ENCODE data around the gene EPHA1.

EPHA1 gene

DNA sequence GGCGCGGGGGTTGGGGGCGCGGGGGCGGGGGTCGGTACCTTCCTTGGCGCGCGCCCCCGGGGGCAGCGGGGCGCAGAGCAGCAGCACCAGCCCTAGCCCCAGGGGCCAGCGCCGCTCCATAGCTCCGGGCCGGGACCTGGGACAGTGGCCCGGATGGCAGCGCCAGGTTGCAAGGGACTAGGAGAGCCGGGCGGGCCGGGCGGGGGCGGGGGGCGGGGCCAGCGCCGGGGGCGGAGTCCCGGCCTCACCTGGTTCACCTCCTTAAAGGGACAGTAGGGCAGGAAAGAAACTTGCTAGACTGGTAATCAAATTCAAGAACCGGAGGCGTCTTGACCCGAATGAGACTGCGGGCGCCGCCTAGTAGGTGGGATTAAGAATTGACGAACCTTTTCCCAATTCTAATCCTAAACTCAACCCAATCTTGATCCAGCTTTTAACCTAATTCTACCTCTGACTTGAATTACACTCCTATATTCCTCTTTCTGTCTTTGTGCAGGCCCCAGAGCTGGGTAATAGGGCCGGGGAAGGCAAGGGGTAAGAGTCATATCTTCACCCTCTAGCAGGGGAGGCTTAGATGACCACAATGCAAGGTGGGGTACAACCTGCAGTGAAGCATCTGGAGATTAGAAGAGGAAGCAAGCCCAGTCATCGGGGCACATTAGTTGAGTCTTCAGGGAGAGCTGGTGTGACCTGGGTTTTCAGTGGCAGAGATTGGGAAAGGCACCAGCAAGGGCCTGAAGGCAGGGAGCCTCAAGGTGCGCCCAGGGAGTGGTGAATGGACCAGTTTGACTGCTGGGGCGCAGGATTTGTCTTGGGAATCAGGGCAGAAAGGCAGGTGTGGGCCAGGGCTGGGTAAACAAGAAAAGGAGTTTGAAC, at the start of gene EPHA1:
TSS of gene EPHA1 (minus strand) at position 171 of the 876 bp plus-strand sequence. CDS start at position 120, 51 bp downstream.
- no peak within 1 kb of the TSS for H3K4me3 ChIP-seq (ENCODE audit: low read depth, low read length)

GRCh38 chr7:143458263-143458662, 49.6 kb upstream of the EPHA1 start:
- DNase-seq (ENCODE audit: low read depth) = no peak
- TF ChIP-seq, protein P1, sequence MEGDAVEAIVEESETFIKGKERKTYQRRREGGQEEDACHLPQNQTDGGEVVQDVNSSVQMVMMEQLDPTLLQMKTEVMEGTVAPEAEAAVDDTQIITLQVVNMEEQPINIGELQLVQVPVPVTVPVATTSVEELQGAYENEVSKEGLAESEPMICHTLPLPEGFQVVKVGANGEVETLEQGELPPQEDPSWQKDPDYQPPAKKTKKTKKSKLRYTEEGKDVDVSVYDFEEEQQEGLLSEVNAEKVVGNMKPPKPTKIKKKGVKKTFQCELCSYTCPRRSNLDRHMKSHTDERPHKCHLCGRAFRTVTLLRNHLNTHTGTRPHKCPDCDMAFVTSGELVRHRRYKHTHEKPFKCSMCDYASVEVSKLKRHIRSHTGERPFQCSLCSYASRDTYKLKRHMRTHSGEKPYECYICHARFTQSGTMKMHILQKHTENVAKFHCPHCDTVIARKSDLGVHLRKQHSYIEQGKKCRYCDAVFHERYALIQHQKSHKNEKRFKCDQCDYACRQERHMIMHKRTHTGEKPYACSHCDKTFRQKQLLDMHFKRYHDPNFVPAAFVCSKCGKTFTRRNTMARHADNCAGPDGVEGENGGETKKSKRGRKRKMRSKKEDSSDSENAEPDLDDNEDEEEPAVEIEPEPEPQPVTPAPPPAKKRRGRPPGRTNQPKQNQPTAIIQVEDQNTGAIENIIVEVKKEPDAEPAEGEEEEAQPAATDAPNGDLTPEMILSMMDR (IDR thresholded peaks at IDR 0.05; ENCODE audit: low read depth, low read length, missing control alignments) = no peak
- no peak overlapping the region for H3K4me3 ChIP-seq (ENCODE audit: low read depth, low read length)

More for the DNA sequence above, at the start of gene EPHA1:
- no peak for DNase-seq (ENCODE audit: low read depth)
- TF ChIP-seq, protein P1 (IDR thresholded peaks at IDR 0.05; ENCODE audit: low read depth, low read length, missing control alignments) = no peak

- no peak overlapping the region for H3K4me3 ChIP-seq (ENCODE audit: low read depth, low read length)
- TF ChIP-seq, protein P1 (IDR thresholded peaks at IDR 0.05; ENCODE audit: low read depth, low read length, missing control alignments) = no peak
- no peak for DNase-seq (ENCODE audit: low read depth)
Observed at GRCh38 chr7:143456992-143457793, 48.5 kb upstream of the EPHA1 start.

- TF ChIP-seq, protein P1 (IDR thresholded peaks at IDR 0.05; ENCODE audit: low read depth, low read length, missing control alignments) = no peak
- no peak for DNase-seq (ENCODE audit: low read depth)
- H3K4me3 ChIP-seq (ENCODE audit: low read depth, low read length) = no peak overlapping the region
Observed at GRCh38 chr7:143455942-143456341, 47.3 kb upstream of the EPHA1 start.

GRCh38 chr7:143455491-143455890, 46.8 kb upstream of the EPHA1 start:
- DNase-seq (ENCODE audit: low read depth) = no peak
- TF ChIP-seq, protein P1 (IDR thresholded peaks at IDR 0.05; ENCODE audit: low read depth, low read length, missing control alignments) = no peak
- no peak overlapping the region for H3K4me3 ChIP-seq (ENCODE audit: low read depth, low read length)

DNA sequence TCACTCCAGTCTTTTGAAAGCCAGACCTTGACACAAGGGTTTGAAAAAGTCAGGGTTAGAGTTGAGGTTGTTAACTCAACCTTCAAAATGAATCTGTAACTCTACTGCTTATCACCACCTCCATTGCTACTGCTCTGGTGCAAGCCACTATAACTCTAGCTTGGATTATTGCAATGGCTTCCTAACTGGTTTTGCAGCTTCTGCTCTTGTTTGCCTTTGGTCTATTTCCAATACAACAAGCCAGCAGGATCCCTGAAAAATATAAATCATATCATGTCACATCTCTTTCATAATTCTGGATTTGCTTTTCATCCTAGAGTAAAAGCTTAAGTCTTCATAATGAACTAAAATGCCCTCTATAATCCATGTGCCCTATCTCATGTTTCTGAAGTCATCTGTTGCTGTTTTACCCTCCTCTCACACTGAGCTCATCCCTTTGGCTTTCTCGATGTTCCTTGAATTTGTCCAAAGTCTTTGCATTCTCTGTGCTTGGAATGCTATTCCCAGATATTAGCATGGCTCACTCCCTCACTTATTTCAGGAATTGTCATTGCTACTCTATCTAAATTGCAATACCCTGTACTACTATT, 45.5 kb upstream of the EPHA1 start:
- no peak overlapping the region for H3K4me3 ChIP-seq (ENCODE audit: low read depth, low read length)
- no peak for DNase-seq (ENCODE audit: low read depth)
- TF ChIP-seq, protein P1 (IDR thresholded peaks at IDR 0.05; ENCODE audit: low read depth, low read length, missing control alignments) = no peak
